Tibial artery (tissue), 4 donors: ENCODE results near the gene EVC2.

ENCODE experiments used
- DNase-seq, 2 donors: peaks; one replicate each; pipeline ENCODE4 v3.0.0-alpha.2; 2019
- H3K27ac ChIP-seq, 2 donors: fragments of 200-600 bp; sonication (generic) in 1 of 2; 1 replicate in 1 of 2; 2 replicates in 1 of 2; pipeline ENCODE4 v1.5.1; 2018 to 2019; ENCODE audit warnings: mild to moderate bottlenecking in 1 of 2
- H3K27me3 ChIP-seq, 2 donors: fragments of 200-600 bp; sonication (generic) in 1 of 2; one replicate each; pipeline versions ENCODE4 v1.5.1 to v1.6.0; 2016 to 2019
- H3K36me3 ChIP-seq, 3 donors: fragments of 200-600 bp; sonication (generic) in 2 of 3; one replicate each; pipeline ENCODE4 v1.5.1; 2016 to 2019; ENCODE audit warnings: mild to moderate bottlenecking in 2 of 3
- H3K4me1 ChIP-seq, 4 donors: fragments of 200-600 bp; sonication (generic) in 2 of 4; 1 replicate in 3 of 4; 2 replicates in 1 of 4; pipeline ENCODE4 v1.5.1; 2016 to 2019
- H3K4me3 ChIP-seq, 2 donors: fragments of 200-600 bp; sonication (generic) in 1 of 2; 1 replicate in 1 of 2; 2 replicates in 1 of 2; pipeline ENCODE4 v1.5.1; 2018 to 2019; ENCODE audit warnings: mild to moderate bottlenecking in 2 of 2
- H3K9me3 ChIP-seq, 3 donors: fragments of 200-600 bp; sonication (generic) in 1 of 3; one replicate each; pipeline ENCODE4 v1.5.1; 2016 to 2019
- CTCF ChIP-seq, 2 experiments: fragments of 200-600 bp in 1 of 2; fragments of 450-650 bp in 1 of 2; IDR thresholded peaks; one replicate each; pipeline ENCODE4 v1.5.1; 2017 to 2019; ENCODE audit warnings: antibody characterized with exemption in 2 of 2, mild to moderate bottlenecking in 1 of 2, moderate library complexity in 1 of 2
- intact Hi-C: fragments of 100-400 bp; cut with DNase I; formaldehyde crosslinking; loops from one replicate; pipeline ENCODE4 v1.15.0; 2023; ENCODE audit warnings: low total_unique reads

Gene EVC2

GRCh38 chr4:5700459-5700858 is 7.9 kb downstream of the EVC2 start:
- intact Hi-C loops: no loop called here
- DNase-seq: peak in 1 of 2 donors; percentile 63
- Histone ChIP-seq H3K9me3 (no peaks in the 10 kb centered on the region), H3K27me3 (no peaks in the 10 kb centered on the region), H3K4me3 (no peak overlapping the region), H3K27ac (no peak overlapping the region), H3K4me1 (no peaks in the 10 kb centered on the region), H3K36me3 (peaks cover 20 to 40% (median 23%) of the 10 kb centered on the region in 3 donors)
- TF ChIP-seq CTCF (IDR thresholded peaks at IDR 0.05): no peak

- intact Hi-C loops: no loop called here
- no peak for TF ChIP-seq CTCF (IDR thresholded peaks at IDR 0.05)
- H3K27me3 ChIP-seq: no peaks in the 10 kb centered on the region
- H3K4me1 ChIP-seq: no peaks in the 10 kb centered on the region
- no peak overlapping the region for H3K4me3 ChIP-seq
- DNase-seq: no peak
- H3K36me3 ChIP-seq: peaks cover 40 to 65% (median 46%) of the 10 kb centered on the region in 3 donors
- H3K27ac ChIP-seq: no peak overlapping the region
- no peaks in the 10 kb centered on the region for H3K9me3 ChIP-seq
Measured at GRCh38 chr4:5696341-5696740, 12.0 kb downstream of the EVC2 start.

GRCh38 chr4:5693871-5694270 is 14.5 kb downstream of the EVC2 start:
- TF ChIP-seq CTCF (IDR thresholded peaks at IDR 0.05): no peak
- peaks cover 62 to 88% (median 63%) of the 10 kb centered on the region in 3 donors for H3K36me3 ChIP-seq
- no peak for DNase-seq
- intact Hi-C loops: no loop called here
- H3K9me3 ChIP-seq: no peaks in the 10 kb centered on the region
- no peaks in the 10 kb centered on the region for H3K27me3 ChIP-seq
- no peak overlapping the region for H3K4me3 ChIP-seq
- H3K27ac ChIP-seq: no peak overlapping the region
- H3K4me1 ChIP-seq: no peaks in the 10 kb centered on the region

GRCh38 chr4:5691491-5692132 is 16.7 kb downstream of the EVC2 start:
- Histone ChIP-seq H3K36me3 (peaks cover 68 to 94% (median 77%) of the 10 kb centered on the region in 3 donors), H3K27ac (no peak overlapping the region), H3K27me3 (no peaks in the 10 kb centered on the region), H3K4me3 (no peak overlapping the region), H3K9me3 (no peaks in the 10 kb centered on the region), H3K4me1 (no peaks in the 10 kb centered on the region)
- intact Hi-C loops: no loop called here
- no peak for TF ChIP-seq CTCF (IDR thresholded peaks at IDR 0.05)
- DNase-seq: no peak

GRCh38 chr4:5689065-5689464 is 19.3 kb downstream of the EVC2 start:
- Histone ChIP-seq H3K36me3 (peaks cover 70 to 95% (median 84%) of the 10 kb centered on the region in 3 donors), H3K27ac (no peak overlapping the region), H3K9me3 (no peaks in the 10 kb centered on the region), H3K27me3 (no peaks in the 10 kb centered on the region), H3K4me1 (no peaks in the 10 kb centered on the region), H3K4me3 (no peak overlapping the region)
- DNase-seq: no peak
- no peak for TF ChIP-seq CTCF (IDR thresholded peaks at IDR 0.05)
- intact Hi-C loops: no loop called here

GRCh38 chr4:5686338-5686737 is 22.0 kb downstream of the EVC2 start:
- no peak for TF ChIP-seq CTCF (IDR thresholded peaks at IDR 0.05)
- intact Hi-C loops: no loop called here
- H3K27me3 ChIP-seq: no peaks in the 10 kb centered on the region
- no peak overlapping the region for H3K4me3 ChIP-seq
- no peaks in the 10 kb centered on the region for H3K9me3 ChIP-seq
- no peak overlapping the region for H3K27ac ChIP-seq
- DNase-seq: no peak
- H3K36me3 ChIP-seq: peaks cover 62 to 97% (median 76%) of the 10 kb centered on the region in 3 donors
- H3K4me1 ChIP-seq: no peaks in the 10 kb centered on the region
